Panc1 (cell line): Measurements from ENCODE around the gene CERS1. TPM values are rescaled to one million over a fixed set of nuclear protein-coding genes. Genes with fewer than 3 reads are reported as not detected.

Experiments used
- ATAC-seq: fragments of 200-7000 bp; cut with Tn5 transposase; 2 replicates; pipeline ENCODE4 v1.9.1; 2020; ENCODE audit warnings: mild to moderate bottlenecking, moderate library complexity
- BruUV-seq: library from RNA; stranded (reverse); fragments of 400-500 nt; replicated peaks from 2 replicates; lab custom pipeline; 2021; lab: Mats Ljungman, UMichigan
- CTCF ChIA-PET: fragments of 300-600 bp; sonication (Branson Sonifier 250); formaldehyde crosslinking; loops from one replicate; lab custom pipeline; 2022; ENCODE audit warnings: antibody characterized with exemption; lab: Charles Lee
- POLR2A ChIA-PET: fragments of 300-600 bp; sonication (Branson Sonifier 250); formaldehyde crosslinking; loops from one replicate; lab custom pipeline; 2022; ENCODE audit warnings: antibody characterized with exemption; lab: Charles Lee
- DNase-seq: peaks from one replicate; pipeline ENCODE4 v3.0.0-alpha.2; 2010; ENCODE audit warnings: low read depth, low spot score
- H3K27ac ChIP-seq: 2 replicates; pipeline ENCODE4 v1.5.1; 2011; ENCODE audit warnings: mild to moderate bottlenecking, low read length, inconsistent platforms
- H3K27me3 ChIP-seq: fragments of 200-500 bp; sonication (Bioruptor generic); 2 replicates; pipeline ENCODE4 v1.6.0; 2014; ENCODE audit warnings: low read length, inconsistent platforms; ENCODE audit not compliant: control insufficient read depth, insufficient read depth
- H3K36me3 ChIP-seq: fragments of 200-500 bp; sonication (Bioruptor generic); 2 replicates; pipeline ENCODE4 v1.5.1; 2014; ENCODE audit warnings: inconsistent platforms, mild to moderate bottlenecking, low read length, moderate library complexity; ENCODE audit not compliant: control insufficient read depth, insufficient read depth
- H3K4me1 ChIP-seq: 2 replicates; pipeline ENCODE4 v1.5.1; 2011; ENCODE audit warnings: inconsistent platforms, mild to moderate bottlenecking, low read length, moderate library complexity; ENCODE audit not compliant: control insufficient read depth, insufficient read depth
- H3K4me3 ChIP-seq, 2 experiments: 2 replicates each; pipeline ENCODE4 v1.5.1; 2011 to 2012; ENCODE audit warnings: low read depth in 2 of 2, low read length in 2 of 2, mild to moderate bottlenecking in 2 of 2, inconsistent platforms in 1 of 2, moderate library complexity in 1 of 2
- H3K9me3 ChIP-seq: fragments of 200-500 bp; sonication (Bioruptor generic); 2 replicates; pipeline ENCODE4 v1.5.1; 2014; ENCODE audit warnings: low read depth, mild to moderate bottlenecking, inconsistent platforms, low read length, moderate library complexity; ENCODE audit not compliant: control insufficient read depth, insufficient read depth
- POLR2AphosphoS5 ChIP-seq: IDR thresholded peaks from 2 replicates; pipeline ENCODE4 v1.6.1; 2012; ENCODE audit warnings: mild to moderate bottlenecking, low read depth, low read length, moderate library complexity
- REST ChIP-seq, 2 experiments: IDR thresholded peaks; 2 replicates each; pipeline ENCODE4 v1.6.1; 2011 to 2012; ENCODE audit warnings: low read depth in 2 of 2, control low read depth in 1 of 2, low read length in 1 of 2, mild to moderate bottlenecking in 1 of 2, moderate library complexity in 1 of 2; ENCODE audit not compliant: insufficient read depth in 1 of 2
- SIN3A ChIP-seq: IDR thresholded peaks from 2 replicates; pipeline ENCODE4 v1.6.1; 2012; ENCODE audit warnings: low read depth, mild to moderate bottlenecking, low read length, moderate library complexity, borderline replicate concordance; ENCODE audit not compliant: insufficient read depth
- TCF7L2 ChIP-seq: IDR thresholded peaks from 2 replicates; pipeline ENCODE4 v1.6.1; 2011; ENCODE audit warnings: mild to moderate bottlenecking, low read depth, low read length, inconsistent platforms
- in situ Hi-C: cut with HindIII; loops from 2 replicates; pipeline ENCODE4 v1.10.0; 2016; ENCODE audit warnings: low sequenced_read_pairs, low pct_unique_long_range_greater_than_20kb
- intact Hi-C: fragments of 100-400 bp; cut with micrococcal nuclease; formaldehyde crosslinking; loops from one replicate; pipeline ENCODE4 v1.10.0; 2022; ENCODE audit not compliant: unreplicated experiment
- total RNA-seq: library from RNA; stranded (reverse); gene quantifications from one replicate; pipeline ENCODE4 v1.2.1, GENCODE V29; 2021; ENCODE audit not compliant: unreplicated experiment
- TF ChIP-seq, protein P1 (sequence below): fragments of 450-650 bp; IDR thresholded peaks from 2 replicates; pipeline ENCODE4 v1.5.1; 2017; ENCODE audit warnings: mild to moderate bottlenecking

The CERS1 gene
- total RNA-seq, 1 experiment from 2014 or later: 4.5 TPM

GRCh38 chr19:18924684-18925213 lies 28.8 kb upstream of the CERS1 start (continued):
- TF ChIP-seq, protein P1, sequence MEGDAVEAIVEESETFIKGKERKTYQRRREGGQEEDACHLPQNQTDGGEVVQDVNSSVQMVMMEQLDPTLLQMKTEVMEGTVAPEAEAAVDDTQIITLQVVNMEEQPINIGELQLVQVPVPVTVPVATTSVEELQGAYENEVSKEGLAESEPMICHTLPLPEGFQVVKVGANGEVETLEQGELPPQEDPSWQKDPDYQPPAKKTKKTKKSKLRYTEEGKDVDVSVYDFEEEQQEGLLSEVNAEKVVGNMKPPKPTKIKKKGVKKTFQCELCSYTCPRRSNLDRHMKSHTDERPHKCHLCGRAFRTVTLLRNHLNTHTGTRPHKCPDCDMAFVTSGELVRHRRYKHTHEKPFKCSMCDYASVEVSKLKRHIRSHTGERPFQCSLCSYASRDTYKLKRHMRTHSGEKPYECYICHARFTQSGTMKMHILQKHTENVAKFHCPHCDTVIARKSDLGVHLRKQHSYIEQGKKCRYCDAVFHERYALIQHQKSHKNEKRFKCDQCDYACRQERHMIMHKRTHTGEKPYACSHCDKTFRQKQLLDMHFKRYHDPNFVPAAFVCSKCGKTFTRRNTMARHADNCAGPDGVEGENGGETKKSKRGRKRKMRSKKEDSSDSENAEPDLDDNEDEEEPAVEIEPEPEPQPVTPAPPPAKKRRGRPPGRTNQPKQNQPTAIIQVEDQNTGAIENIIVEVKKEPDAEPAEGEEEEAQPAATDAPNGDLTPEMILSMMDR: no peak

- Histone ChIP-seq H3K27me3 (no peaks in the 10 kb centered on the region), H3K4me1 (0 out of 2 replicates have a peak, but pooled peaks cover 2% of the 10 kb centered on the region), H3K36me3 (no peaks in the 10 kb centered on the region; the same call in 1 of the 2 replicates), H3K9me3 (no peaks in the 10 kb centered on the region), H3K4me3 (no peak overlapping the region), H3K27ac (no peak overlapping the region)
- TF ChIP-seq, protein P1: no peak
- TF ChIP-seq REST (IDR thresholded peaks at IDR 0.05; ENCODE audit: insufficient read depth in 1 of 2, low read depth in 2 of 2, low read length in 1 of 2): no peak
- no peak for TF ChIP-seq POLR2AphosphoS5
- no peak for TF ChIP-seq SIN3A
- no peak for TF ChIP-seq TCF7L2
- in situ Hi-C loops: no loop called here
- BruUV-seq: no TSS peak
- ATAC-seq: no peak
- POLR2A ChIA-PET: interaction anchor here (0.5 kb wide), 1 partner anchor 44 kb away, joined by 7 read pairs; no protein-coding TSS in a partner anchor
- CTCF ChIA-PET: no interaction called here
- no peak for DNase-seq
- intact Hi-C loops: no loop called here
Observed at GRCh38 chr19:18922228-18922985, 26.4 kb upstream of the CERS1 start.

DNA sequence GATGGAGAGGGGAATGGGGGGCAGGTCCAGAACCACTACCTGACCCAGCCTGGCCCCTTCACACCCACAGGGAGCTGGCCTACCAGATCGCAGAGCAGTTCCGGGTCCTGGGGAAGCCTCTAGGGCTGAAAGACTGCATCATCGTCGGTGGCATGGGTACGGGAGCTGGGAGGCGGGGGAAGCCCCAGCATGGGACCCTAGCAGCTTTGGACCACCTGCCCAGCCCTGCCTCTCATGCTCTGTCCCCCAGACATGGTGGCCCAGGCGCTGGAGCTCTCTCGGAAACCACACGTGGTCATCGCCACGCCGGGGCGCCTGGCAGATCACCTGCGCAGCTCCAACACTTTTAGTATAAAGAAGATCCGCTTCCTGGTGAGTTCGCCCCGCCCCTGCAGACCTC lies 25.6 kb upstream of the CERS1 start:
- POLR2A ChIA-PET: no interaction called here
- intact Hi-C loops: no loop called here
- Histone ChIP-seq H3K27ac (no peak overlapping the region), H3K36me3 (no peaks in the 10 kb centered on the region; the same call in 1 of the 2 replicates), H3K9me3 (no peaks in the 10 kb centered on the region), H3K4me1 (0 out of 2 replicates have a peak, but pooled peaks cover 2% of the 10 kb centered on the region), H3K4me3 (no peak overlapping the region), H3K27me3 (no peaks in the 10 kb centered on the region)
- TF ChIP-seq POLR2AphosphoS5 (no peak), REST (IDR thresholded peaks at IDR 0.05; ENCODE audit: insufficient read depth in 1 of 2, low read depth in 2 of 2, low read length in 1 of 2) (no peak), SIN3A (no peak), TCF7L2 (no peak)
- TF ChIP-seq, protein P1: no peak
- ATAC-seq (no peak), DNase-seq (no peak)
- in situ Hi-C loops: no loop called here
- BruUV-seq: no TSS peak
- CTCF ChIA-PET: interaction anchor here (1.3 kb wide), 1 partner anchor 65 kb away, joined by 3 read pairs; no protein-coding TSS in a partner anchor
